Urinary bladder (tissue), 4 donors: ENCODE results near the gene CFAP97. TPM values are rescaled to one million over a fixed set of nuclear protein-coding genes. Genes with fewer than 3 reads are reported as not detected.
A peak's percentile ranks its signal among the peaks of the same experiment; 100 is the strongest.

ENCODE experiments used
- DNase-seq: peaks from one replicate; pipeline ENCODE4 v3.0.0-alpha.2; 2015; ENCODE audit errors: extremely low spot score
- H3K27ac ChIP-seq: one replicate; pipeline ENCODE4 v1.5.1; 2013; ENCODE audit warnings: low read depth, mild to moderate bottlenecking, moderate library complexity
- H3K36me3 ChIP-seq: one replicate; pipeline ENCODE4 v1.6.1; 2013; ENCODE audit warnings: mild to moderate bottlenecking, moderate library complexity; ENCODE audit not compliant: insufficient read depth
- H3K4me1 ChIP-seq: one replicate; pipeline ENCODE4 v1.6.1; 2013; ENCODE audit warnings: mild to moderate bottlenecking, moderate library complexity; ENCODE audit not compliant: insufficient read depth
- H3K4me3 ChIP-seq: one replicate; pipeline ENCODE4 v1.5.1; 2013; ENCODE audit warnings: low read depth, low read length
- WGBS: extraction: QIAGEN DNeasy Blood & Tissue Kit; methylation state at CpG from one replicate; pipeline ENCODE4 v1.1.7; 2013; 5-methylcytosine and 5-hydroxymethylcytosine counted together
- polyA plus RNA-seq: library from polyadenylated mRNA; stranded (reverse); fragments of 200-250 nt; gene quantifications from one replicate; pipeline ENCODE4 v1.2.3, GENCODE V29; 2013
- total RNA-seq: library from RNA; depleted of rRNA; stranded (reverse); fragments of >200 nt; gene quantifications from one replicate; pipeline ENCODE4 v1.2.3, GENCODE V29; 2014
- donor health status: healthy with polysubstance abuse.
- donor health status: healthy.

The CFAP97 gene
- total and polyA plus RNA-seq, 2 donors, result 19.0 to 59.8 TPM

DNA sequence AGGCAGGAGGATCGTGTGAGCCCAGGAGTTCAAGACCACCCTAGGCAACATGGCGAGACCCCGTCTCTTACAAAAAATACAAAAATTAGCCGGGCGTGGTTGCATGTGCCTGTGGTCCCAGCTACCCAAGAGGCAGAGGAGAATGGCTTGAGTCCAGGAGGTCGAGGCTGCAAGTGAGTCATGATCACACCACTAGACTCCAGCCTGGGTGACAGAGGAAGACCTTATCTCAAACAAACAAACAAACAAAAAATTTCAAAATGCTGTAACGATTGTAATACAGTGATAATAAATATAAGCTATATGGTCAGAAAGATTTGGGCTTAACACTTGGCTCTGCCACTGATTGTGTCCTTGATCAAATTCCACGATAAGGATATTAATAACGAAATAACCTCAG, 36.6 kb downstream of the CFAP97 start:
- 90% methylated on average over 9 of the region's 9 CpGs for WGBS
- no peaks in the 10 kb centered on the region for H3K36me3 ChIP-seq
- no peak for DNase-seq

DNA sequence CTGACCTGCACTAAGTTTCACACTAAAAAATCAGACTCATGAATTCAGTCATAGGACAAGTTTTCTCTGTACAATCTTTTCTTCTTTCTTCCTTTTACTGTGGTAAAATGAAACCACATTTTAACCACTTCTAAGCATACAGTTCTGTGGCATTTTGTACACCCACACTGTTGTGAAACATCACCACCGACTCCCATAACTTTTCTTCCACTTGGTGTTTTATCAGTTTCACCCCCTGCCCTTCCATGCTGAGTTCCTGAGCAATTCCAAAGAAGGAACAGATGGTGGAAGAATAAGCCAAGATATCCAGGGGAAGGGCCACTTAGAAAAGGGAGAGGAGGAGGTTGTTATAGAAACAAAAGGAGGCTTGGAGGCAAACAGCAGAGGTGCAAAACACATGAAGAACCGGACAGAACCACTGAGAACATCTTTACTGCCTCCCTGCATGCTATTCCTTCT, 38.2 kb downstream of the CFAP97 start:
- H3K4me3 ChIP-seq, result no peak overlapping the region
- H3K4me1 ChIP-seq, result no peaks in the 10 kb centered on the region
- 30% methylated on average over 2 of the region's 2 CpGs for WGBS
- DNase-seq, result no peak
- H3K36me3 ChIP-seq, result no peaks in the 10 kb centered on the region
- no peak overlapping the region for H3K27ac ChIP-seq

More for the DNA sequence above, 36.6 kb downstream of the CFAP97 start:
- Histone ChIP-seq H3K27ac (no peak overlapping the region), H3K4me3 (no peak overlapping the region), H3K4me1 (no peaks in the 10 kb centered on the region)

DNA sequence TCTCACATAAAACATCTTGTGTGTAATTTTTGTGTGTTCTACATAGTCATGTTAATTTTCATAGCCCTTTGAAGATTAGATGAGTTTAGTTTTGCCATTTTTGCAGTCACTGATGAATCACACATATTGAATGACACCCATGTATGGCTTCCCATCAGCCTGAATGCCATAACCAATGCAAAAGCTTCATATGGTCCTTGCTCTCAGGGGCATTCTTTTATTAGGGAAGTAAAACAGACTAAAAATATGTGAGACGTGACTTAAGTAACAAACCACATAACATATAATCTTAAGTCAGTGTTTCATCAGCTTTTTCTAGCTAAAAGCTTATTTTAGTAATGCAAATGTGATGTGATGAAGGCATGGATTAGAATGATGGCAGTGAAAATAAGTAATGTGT, 52.5 kb downstream of the CFAP97 start:
- DNase-seq, result no peak
- no peak overlapping the region for H3K27ac ChIP-seq
- no peaks in the 10 kb centered on the region for H3K36me3 ChIP-seq
- no peaks in the 10 kb centered on the region for H3K4me1 ChIP-seq
- WGBS, result 80% methylated on average over 1 of the region's 1 CpG
- H3K4me3 ChIP-seq, result no peak overlapping the region

GRCh38 chr4:185149392-185149791, 54.4 kb downstream of the CFAP97 start:
- DNase-seq, result no peak
- 85% methylated on average over 12 of the region's 12 CpGs for WGBS
- H3K27ac ChIP-seq, result no peak overlapping the region
- H3K4me1 ChIP-seq, result no peaks in the 10 kb centered on the region
- no peak overlapping the region for H3K4me3 ChIP-seq
- H3K36me3 ChIP-seq, result no peaks in the 10 kb centered on the region

- no peak for DNase-seq
- Histone ChIP-seq H3K36me3 (no peaks in the 10 kb centered on the region), H3K4me3 (no peak overlapping the region), H3K4me1 (no peaks in the 10 kb centered on the region), H3K27ac (no peak overlapping the region)
- 73% methylated on average over 13 of the region's 13 CpGs for WGBS
Measured at GRCh38 chr4:185145572-185145971, 58.2 kb downstream of the CFAP97 start.

DNA sequence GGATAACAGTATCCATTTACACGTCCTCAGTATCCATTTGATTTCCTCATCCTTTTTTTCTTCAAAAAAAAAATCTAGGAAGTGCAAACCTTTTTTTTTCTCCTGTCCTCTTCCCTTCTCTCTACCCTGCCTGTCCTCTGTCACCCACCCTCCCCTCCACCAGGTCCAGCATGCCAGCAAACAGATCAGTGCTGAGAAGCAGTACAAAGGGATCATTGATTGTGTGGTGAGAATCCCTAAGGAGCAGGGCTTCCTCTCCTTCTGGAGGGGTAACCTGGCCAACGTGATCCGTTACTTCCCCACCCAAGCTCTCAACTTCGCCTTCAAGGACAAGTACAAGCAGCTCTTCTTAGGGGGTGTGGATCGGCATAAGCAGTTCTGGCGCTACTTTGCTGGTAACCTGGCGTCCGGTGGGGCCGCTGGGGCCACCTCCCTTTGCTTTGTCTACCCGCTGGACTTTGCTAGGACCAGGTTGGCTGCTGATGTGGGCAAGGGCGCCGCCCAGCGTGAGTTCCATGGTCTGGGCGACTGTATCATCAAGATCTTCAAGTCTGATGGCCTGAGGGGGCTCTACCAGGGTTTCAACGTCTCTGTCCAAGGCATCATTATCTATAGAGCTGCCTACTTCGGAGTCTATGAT, 59.1 kb downstream of the CFAP97 start:
- no peaks in the 10 kb centered on the region for H3K36me3 ChIP-seq
- no peaks in the 10 kb centered on the region for H3K4me1 ChIP-seq
- no peak for DNase-seq
- H3K4me3 ChIP-seq, result no peak overlapping the region
- 88% methylated on average over 16 of the region's 16 CpGs for WGBS
- H3K27ac ChIP-seq, result no peak overlapping the region

- Histone ChIP-seq H3K36me3 (no peaks in the 10 kb centered on the region), H3K4me1 (no peaks in the 10 kb centered on the region), H3K27ac (no peak overlapping the region), H3K4me3 (peak overlapping the region; percentile 91)
- WGBS, result 1% methylated on average over 30 of the region's 30 CpGs
- no peak for DNase-seq
Measured at GRCh38 chr4:185143601-185143969, 60.2 kb downstream of the CFAP97 start.

DNA sequence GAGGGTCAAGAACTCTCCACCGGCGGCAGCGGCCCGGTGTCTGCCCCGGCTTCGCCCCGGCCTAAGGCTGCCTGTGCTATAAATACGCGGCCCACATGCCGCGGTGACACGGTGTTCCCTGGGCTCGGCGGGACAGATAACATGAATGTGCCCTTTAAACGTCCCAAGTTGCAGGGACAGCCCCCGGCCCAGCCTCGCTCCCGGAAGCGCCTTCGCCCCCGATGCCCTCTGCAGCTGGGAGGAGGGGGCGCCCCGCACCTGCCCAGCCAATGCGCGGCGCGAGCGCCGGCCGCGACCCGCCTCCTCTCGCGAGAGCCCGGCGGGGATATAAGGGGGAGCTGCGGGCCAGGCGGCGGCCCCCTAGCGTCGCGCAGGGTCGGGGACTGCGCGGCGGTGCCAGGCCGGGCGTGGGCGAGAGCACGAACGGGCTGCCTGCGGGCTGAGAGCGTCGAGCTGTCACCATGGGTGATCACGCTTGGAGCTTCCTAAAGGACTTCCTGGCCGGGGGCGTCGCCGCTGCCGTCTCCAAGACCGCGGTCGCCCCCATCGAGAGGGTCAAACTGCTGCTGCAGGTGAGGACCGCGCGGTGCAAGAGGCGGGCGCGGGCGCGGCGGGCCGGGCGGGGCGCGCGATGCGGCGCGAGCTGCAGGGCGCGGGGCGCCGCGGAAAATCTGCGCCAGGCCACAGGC, 60.7 kb downstream of the CFAP97 start, which contains the start of gene SLC25A4:
Gene SLC25A4 (plus strand): TSS at position 355 of the 689 bp plus-strand sequence. CDS start 107 bp downstream, at position 462.
- no peaks in the 10 kb centered on the region for H3K4me1 ChIP-seq

GRCh38 chr4:185142564-185142911, 61.3 kb downstream of the CFAP97 start:
- 11% methylated on average over 11 of the region's 11 CpGs for WGBS
- peak overlapping the region; percentile 91 for H3K4me3 ChIP-seq
- DNase-seq, result no peak
- no peaks in the 10 kb centered on the region for H3K36me3 ChIP-seq
- peak overlapping the region; percentile 25 for H3K27ac ChIP-seq
- no peaks in the 10 kb centered on the region for H3K4me1 ChIP-seq

More for the DNA sequence above, 60.7 kb downstream of the CFAP97 start, which contains the start of gene SLC25A4:
- H3K4me3 ChIP-seq, result peak within 1 kb of the TSS; percentile 91
- no peak for DNase-seq
- H3K36me3 ChIP-seq, result no peaks in the 10 kb centered on the region
- peak within 1 kb of the TSS; percentile 74 for H3K27ac ChIP-seq
- WGBS, result under 1% methylated on average over 87 of the region's 87 CpGs

DNA sequence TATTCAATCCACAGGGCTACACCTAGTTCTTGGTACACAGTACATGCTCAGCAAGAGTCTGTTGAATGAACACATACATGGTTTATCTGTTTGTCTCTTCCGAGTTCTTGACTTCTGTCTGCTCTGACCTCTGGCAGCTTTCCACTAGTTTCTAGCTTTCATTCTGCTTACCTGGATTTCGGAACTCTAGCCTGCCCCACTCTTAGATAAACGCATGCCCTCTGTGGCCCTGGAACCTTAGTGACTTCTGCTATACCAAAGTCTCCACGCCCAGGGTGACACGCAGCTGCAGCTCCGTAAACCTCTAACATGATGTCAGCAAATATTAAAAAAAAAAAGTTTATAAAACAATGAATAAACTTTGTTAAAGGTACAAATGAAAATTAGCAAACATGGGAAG, 62.0 kb downstream of the CFAP97 start:
- H3K4me3 ChIP-seq, result no peak overlapping the region
- H3K27ac ChIP-seq, result no peak overlapping the region
- DNase-seq, result no peak
- H3K4me1 ChIP-seq, result no peaks in the 10 kb centered on the region
- no peaks in the 10 kb centered on the region for H3K36me3 ChIP-seq
- 93% methylated on average over 6 of the region's 6 CpGs for WGBS

DNA sequence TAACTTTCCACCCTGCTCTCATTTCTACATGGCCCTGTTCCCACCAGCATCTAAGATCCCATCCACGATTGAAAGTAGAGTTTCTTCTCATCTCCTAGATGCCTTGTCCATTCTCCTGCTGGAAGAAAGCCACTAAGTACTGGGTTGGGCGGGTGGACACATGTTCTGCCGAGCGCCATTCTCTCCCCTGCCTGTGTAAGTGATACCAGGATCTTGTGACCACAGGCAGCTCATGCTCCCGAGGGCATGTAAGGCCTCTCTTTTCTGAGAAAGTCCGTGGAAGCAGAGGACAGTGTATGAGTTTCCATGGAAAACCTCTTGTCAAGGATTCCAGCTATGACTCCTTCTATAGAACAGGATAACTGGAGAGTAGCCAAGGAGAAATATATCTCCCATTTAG, 64.1 kb downstream of the CFAP97 start:
- DNase-seq, result no peak
- Histone ChIP-seq H3K4me1 (no peaks in the 10 kb centered on the region), H3K4me3 (no peak overlapping the region), H3K36me3 (no peaks in the 10 kb centered on the region), H3K27ac (no peak overlapping the region)
- 71% methylated on average over 6 of the region's 6 CpGs for WGBS

GRCh38 chr4:185138161-185138560, 65.6 kb downstream of the CFAP97 start:
- 70% methylated on average over 10 of the region's 10 CpGs for WGBS
- no peak overlapping the region for H3K4me3 ChIP-seq
- DNase-seq, result no peak
- H3K27ac ChIP-seq, result no peak overlapping the region
- H3K4me1 ChIP-seq, result no peaks in the 10 kb centered on the region
- H3K36me3 ChIP-seq, result no peaks in the 10 kb centered on the region

- no peak for DNase-seq
- no peaks in the 10 kb centered on the region for H3K36me3 ChIP-seq
- 80% methylated on average over 24 of the region's 24 CpGs for WGBS
- no peaks in the 10 kb centered on the region for H3K4me1 ChIP-seq
- H3K27ac ChIP-seq, result no peak overlapping the region
- no peak overlapping the region for H3K4me3 ChIP-seq
Measured at GRCh38 chr4:185137233-185137925, 66.4 kb downstream of the CFAP97 start.
